ENCODE data around the gene XCR1.
"Not testable (repeated sequence)": the region's sequence is repeated elsewhere in the genome, so short reads cannot be mapped to it uniquely, and the experiment has no call there.

XCR1 gene

GRCh38 chr3:46038916-46039315 is 11.6 kb upstream of the XCR1 start:
- H3K4me3 ChIP-seq (replicated peaks; ENCODE audit: low read depth, low read length): no peak overlapping the region
- no peak for TF ChIP-seq CTCF (IDR thresholded peaks at IDR 0.05; ENCODE audit: low read depth, low read length, missing control alignments)
- no peak for DNase-seq (ENCODE audit: extremely low read depth, low read depth)

- DNase-seq (ENCODE audit: extremely low read depth, low read depth): not testable (repeated sequence)
Measured at GRCh38 chr3:46038071-46038470, 10.8 kb upstream of the XCR1 start.

GRCh38 chr3:46036191-46036590 is 8.9 kb upstream of the XCR1 start:
- DNase-seq (ENCODE audit: extremely low read depth, low read depth): no peak
- H3K4me3 ChIP-seq (replicated peaks; ENCODE audit: low read depth, low read length): no peak overlapping the region
- no peak for TF ChIP-seq CTCF (IDR thresholded peaks at IDR 0.05; ENCODE audit: low read depth, low read length, missing control alignments)

More at GRCh38 chr3:46038071-46038470, 10.8 kb upstream of the XCR1 start:
- H3K4me3 ChIP-seq (replicated peaks; ENCODE audit: low read depth, low read length): not testable (repeated sequence)

GRCh38 chr3:46031747-46032146 is 4.5 kb upstream of the XCR1 start:
- no peak overlapping the region for H3K4me3 ChIP-seq (replicated peaks; ENCODE audit: low read depth, low read length)
- no peak for TF ChIP-seq CTCF (IDR thresholded peaks at IDR 0.05; ENCODE audit: low read depth, low read length, missing control alignments)
- DNase-seq (ENCODE audit: extremely low read depth, low read depth): no peak

- TF ChIP-seq CTCF (IDR thresholded peaks at IDR 0.05; ENCODE audit: low read depth, low read length, missing control alignments): no peak
- no peak for DNase-seq (ENCODE audit: extremely low read depth, low read depth)
- H3K4me3 ChIP-seq (replicated peaks; ENCODE audit: low read depth, low read length): no peak overlapping the region
Measured at GRCh38 chr3:46031269-46031668, 4.0 kb upstream of the XCR1 start.

- DNase-seq (ENCODE audit: extremely low read depth, low read depth): no peak
- H3K4me3 ChIP-seq (replicated peaks; ENCODE audit: low read depth, low read length): no peak overlapping the region
- TF ChIP-seq CTCF (IDR thresholded peaks at IDR 0.05; ENCODE audit: low read depth, low read length, missing control alignments): no peak
Measured at GRCh38 chr3:46030626-46031025, 3.3 kb upstream of the XCR1 start.

- no peak for DNase-seq (ENCODE audit: extremely low read depth, low read depth)
- no peak overlapping the region for H3K4me3 ChIP-seq (replicated peaks; ENCODE audit: low read depth, low read length)
- no peak for TF ChIP-seq CTCF (IDR thresholded peaks at IDR 0.05; ENCODE audit: low read depth, low read length, missing control alignments)
Measured at GRCh38 chr3:46029953-46030543, 2.8 kb upstream of the XCR1 start.

Measured in HFF-Myc (cell line).